Right atrium auricular region (tissue), 2 donors: Measurements from ENCODE around the gene TNNI3K. TPM values are rescaled to one million over a fixed set of nuclear protein-coding genes. Genes with fewer than 3 reads are reported as not detected.

Experiments
- DNase-seq: peaks from one replicate; pipeline ENCODE4 v3.0.0-alpha.2; 2019; ENCODE audit warnings: low spot score
- H3K27ac ChIP-seq, 2 donors: fragments of 200-600 bp; sonication (generic); 1 replicate in 1 of 2; 2 replicates in 1 of 2; pipeline ENCODE4 v1.5.1; 2016 to 2019
- H3K27me3 ChIP-seq, 2 donors: fragments of 200-600 bp; sonication (generic); one replicate each; pipeline versions ENCODE4 v1.5.1 to v1.6.0; 2017 to 2019
- H3K36me3 ChIP-seq: fragments of 200-600 bp; sonication (generic); one replicate; pipeline ENCODE4 v1.5.1; 2016
- H3K4me1 ChIP-seq, 2 donors: fragments of 200-600 bp; sonication (generic); one replicate each; pipeline versions ENCODE4 v1.5.1 to v1.6.0; 2017 to 2019
- H3K4me3 ChIP-seq, 2 donors: fragments of 200-600 bp; sonication (generic); 1 replicate in 1 of 2; 2 replicates in 1 of 2; pipeline ENCODE4 v1.5.1; 2017 to 2019; ENCODE audit warnings: mild to moderate bottlenecking in 1 of 2, moderate library complexity in 1 of 2
- H3K9me3 ChIP-seq, 2 donors: fragments of 200-600 bp; sonication (generic); one replicate each; pipeline ENCODE4 v1.5.1; 2019
- CTCF ChIP-seq, 2 donors: fragments of 200-600 bp; sonication (generic); IDR thresholded peaks; one replicate each; pipeline ENCODE4 v1.5.1; 2019; ENCODE audit warnings: antibody characterized with exemption in 2 of 2
- total RNA-seq, 2 donors: library from RNA; depleted of rRNA; stranded (reverse); fragments of >200 nt; gene quantifications; one replicate each; pipeline ENCODE4 v1.1.0, GENCODE V29; 2016

TNNI3K gene
- total RNA-seq, 2 donors from 2014 or later, result 14.6 to 18.3 TPM

- Histone ChIP-seq H3K4me1 (no peaks in the 10 kb centered on the region), H3K27ac (no peak overlapping the region)
Measured at GRCh38 chr1:74464037-74464436, 228.8 kb downstream of the TNNI3K start.

GRCh38 chr1:74465193-74465681 lies 230.1 kb downstream of the TNNI3K start:
- no peak for TF ChIP-seq CTCF (IDR thresholded peaks at IDR 0.05)
- DNase-seq, result no peak
- Histone ChIP-seq H3K4me1 (no peaks in the 10 kb centered on the region), H3K9me3 (no peaks in the 10 kb centered on the region), H3K36me3 (no peaks in the 10 kb centered on the region), H3K27ac (no peak overlapping the region), H3K27me3 (no peaks in the 10 kb centered on the region), H3K4me3 (no peak overlapping the region)

More at GRCh38 chr1:74464037-74464436, 228.8 kb downstream of the TNNI3K start:
- no peaks in the 10 kb centered on the region for H3K36me3 ChIP-seq
- H3K4me3 ChIP-seq, result no peak overlapping the region
- H3K27me3 ChIP-seq, result no peaks in the 10 kb centered on the region
- no peaks in the 10 kb centered on the region for H3K9me3 ChIP-seq
- TF ChIP-seq CTCF (IDR thresholded peaks at IDR 0.05), result no peak
- no peak for DNase-seq

GRCh38 chr1:74467786-74468377 lies 232.7 kb downstream of the TNNI3K start:
- no peak for DNase-seq
- Histone ChIP-seq H3K27me3 (no peaks in the 10 kb centered on the region), H3K4me1 (peaks cover 0 to 17% of the 10 kb centered on the region in 2 donors), H3K9me3 (no peaks in the 10 kb centered on the region), H3K27ac (no peak overlapping the region), H3K36me3 (no peaks in the 10 kb centered on the region), H3K4me3 (no peak overlapping the region)
- TF ChIP-seq CTCF (IDR thresholded peaks at IDR 0.05), result no peak

GRCh38 chr1:74468982-74469603 lies 233.9 kb downstream of the TNNI3K start:
- H3K27me3 ChIP-seq, result no peaks in the 10 kb centered on the region
- H3K4me3 ChIP-seq, result no peak overlapping the region
- H3K9me3 ChIP-seq, result no peaks in the 10 kb centered on the region
- DNase-seq, result no peak
- peak overlapping the region in 1 of 2 donors; percentile 65 for H3K27ac ChIP-seq
- H3K36me3 ChIP-seq, result no peaks in the 10 kb centered on the region
- peaks cover 0 to 17% of the 10 kb centered on the region in 2 donors for H3K4me1 ChIP-seq
- TF ChIP-seq CTCF (IDR thresholded peaks at IDR 0.05), result peak; percentile 58 to 79

GRCh38 chr1:74470251-74470650 lies 235.1 kb downstream of the TNNI3K start:
- no peaks in the 10 kb centered on the region for H3K9me3 ChIP-seq
- H3K4me1 ChIP-seq, result peaks cover 0 to 17% of the 10 kb centered on the region in 2 donors
- no peak overlapping the region for H3K4me3 ChIP-seq
- H3K27ac ChIP-seq, result peak overlapping the region in 1 of 2 donors; percentile 65
- no peaks in the 10 kb centered on the region for H3K27me3 ChIP-seq
- H3K36me3 ChIP-seq, result no peaks in the 10 kb centered on the region
- no peak for DNase-seq
- TF ChIP-seq CTCF (IDR thresholded peaks at IDR 0.05), result no peak
